Suprapubic skin (tissue), 4 donors: Measurements from ENCODE around the gene C11orf86. TPM values are rescaled to one million over a fixed set of nuclear protein-coding genes. Genes with fewer than 3 reads are reported as not detected.
"Not testable (repeated sequence)": the region's sequence is repeated elsewhere in the genome, so short reads cannot be mapped to it uniquely, and the experiment has no call there.

Experiments
- DNase-seq, 2 donors: peaks; one replicate each; pipeline ENCODE4 v3.0.0-alpha.2; 2019; ENCODE audit warnings: low spot score in 2 of 2
- H3K27ac ChIP-seq: fragments of 200-600 bp; sonication (generic); one replicate; pipeline ENCODE4 v1.5.1; 2019
- H3K27me3 ChIP-seq: fragments of 200-600 bp; sonication (generic); one replicate; pipeline ENCODE4 v1.5.1; 2019
- H3K36me3 ChIP-seq: fragments of 200-600 bp; sonication (generic); one replicate; pipeline ENCODE4 v1.5.1; 2019
- H3K4me1 ChIP-seq: fragments of 200-600 bp; sonication (generic); one replicate; pipeline ENCODE4 v1.5.1; 2019
- H3K4me3 ChIP-seq: fragments of 200-600 bp; sonication (generic); one replicate; pipeline ENCODE4 v1.5.1; 2019; ENCODE audit warnings: mild to moderate bottlenecking
- H3K9me3 ChIP-seq: fragments of 200-600 bp; sonication (generic); one replicate; pipeline ENCODE4 v1.5.1; 2019
- CTCF ChIP-seq, 2 donors: fragments of 200-600 bp in 1 of 2; fragments of 450-650 bp in 1 of 2; sonication (generic) in 1 of 2; IDR thresholded peaks; one replicate each; pipeline ENCODE4 v1.5.1; 2016 to 2019; ENCODE audit warnings: antibody characterized with exemption in 2 of 2, mild to moderate bottlenecking in 1 of 2, moderate library complexity in 1 of 2
- EP300 ChIP-seq: sonication (generic); formaldehyde crosslinking; IDR thresholded peaks from one replicate; pipeline ENCODE4 v1.6.1; 2017; ENCODE audit warnings: antibody characterized with exemption
- POLR2A ChIP-seq, 2 donors: fragments of 450-650 bp; IDR thresholded peaks; one replicate each; pipeline ENCODE4 v1.6.1; 2017; ENCODE audit warnings: antibody characterized with exemption in 2 of 2, mild to moderate bottlenecking in 2 of 2, moderate library complexity in 2 of 2
- POLR2AphosphoS5 ChIP-seq, 3 donors: sonication (generic); formaldehyde crosslinking; IDR thresholded peaks; one replicate each; pipeline ENCODE4 v1.6.1; 2017; ENCODE audit warnings: antibody characterized with exemption in 3 of 3
- WGBS: methylation state at CpG from one replicate; pipeline ENCODE4 v1.1.5; 2018; 5-methylcytosine and 5-hydroxymethylcytosine counted together
- total RNA-seq, 4 donors: library from RNA; depleted of rRNA; stranded (reverse); fragments of >200 nt; gene quantifications; one replicate each; pipeline ENCODE4 v1.1.0, GENCODE V29; 2016

Gene C11orf86
- total RNA-seq, 4 donors from 2014 or later = not detected

GRCh38 chr11:66987158-66987620, 12.1 kb downstream of the C11orf86 start:
- H3K4me1 ChIP-seq = peaks cover 10% of the 10 kb centered on the region
- no peaks in the 10 kb centered on the region for H3K36me3 ChIP-seq
- DNase-seq = no peak
- no peaks in the 10 kb centered on the region for H3K9me3 ChIP-seq
- no peak overlapping the region for H3K27ac ChIP-seq
- H3K27me3 ChIP-seq = no peaks in the 10 kb centered on the region
- no peak overlapping the region for H3K4me3 ChIP-seq
- no peak for TF ChIP-seq CTCF (IDR thresholded peaks at IDR 0.05)
- no peak for TF ChIP-seq POLR2AphosphoS5 (IDR thresholded peaks at IDR 0.05)
- TF ChIP-seq EP300 = no peak
- TF ChIP-seq POLR2A (IDR thresholded peaks at IDR 0.05) = no peak
- WGBS = 82% methylated on average over 6 of the region's 6 CpGs

GRCh38 chr11:66987924-66988637, 13.0 kb downstream of the C11orf86 start:
- Histone ChIP-seq H3K27ac (no peak overlapping the region), H3K4me1 (peaks cover 9% of the 10 kb centered on the region), H3K36me3 (no peaks in the 10 kb centered on the region), H3K9me3 (no peaks in the 10 kb centered on the region), H3K4me3 (no peak overlapping the region), H3K27me3 (no peaks in the 10 kb centered on the region)
- no peak for DNase-seq
- TF ChIP-seq CTCF (IDR thresholded peaks at IDR 0.05) (no peak), EP300 (no peak), POLR2AphosphoS5 (IDR thresholded peaks at IDR 0.05) (no peak), POLR2A (IDR thresholded peaks at IDR 0.05) (no peak)
- WGBS = 90% methylated on average over 13 of the region's 13 CpGs

- not testable (repeated sequence) for H3K4me3 ChIP-seq
Measured at GRCh38 chr11:66988741-66989140, 13.6 kb downstream of the C11orf86 start.

GRCh38 chr11:66989360-66989759, 14.3 kb downstream of the C11orf86 start:
- not testable (repeated sequence) for H3K27me3 ChIP-seq, H3K36me3 ChIP-seq, H3K4me3 ChIP-seq, H3K27ac ChIP-seq, DNase-seq, H3K9me3 ChIP-seq, H3K4me1 ChIP-seq
- WGBS = 87% methylated on average over 9 of the region's 9 CpGs

More at GRCh38 chr11:66988741-66989140, 13.6 kb downstream of the C11orf86 start:
- not testable (repeated sequence) for H3K9me3 ChIP-seq, H3K27ac ChIP-seq, DNase-seq, H3K36me3 ChIP-seq, H3K4me1 ChIP-seq, H3K27me3 ChIP-seq
- no CpG with 5 or more reads among the region's 28 CpGs for WGBS

- no peak overlapping the region for H3K27ac ChIP-seq
- H3K36me3 ChIP-seq = no peaks in the 10 kb centered on the region
- no peak for DNase-seq
- 79% methylated on average over 2 of the region's 2 CpGs for WGBS
- TF ChIP-seq EP300 (no peak), CTCF (IDR thresholded peaks at IDR 0.05) (no peak), POLR2A (IDR thresholded peaks at IDR 0.05) (no peak), POLR2AphosphoS5 (IDR thresholded peaks at IDR 0.05) (no peak)
- no peaks in the 10 kb centered on the region for H3K9me3 ChIP-seq
- no peaks in the 10 kb centered on the region for H3K4me1 ChIP-seq
- no peaks in the 10 kb centered on the region for H3K27me3 ChIP-seq
- no peak overlapping the region for H3K4me3 ChIP-seq
Measured at GRCh38 chr11:66992041-66992440, 16.9 kb downstream of the C11orf86 start.

GRCh38 chr11:66996609-66997273, 21.6 kb downstream of the C11orf86 start:
- Histone ChIP-seq H3K4me3 (no peak overlapping the region), H3K27me3 (no peaks in the 10 kb centered on the region), H3K36me3 (no peaks in the 10 kb centered on the region), H3K4me1 (no peaks in the 10 kb centered on the region), H3K27ac (no peak overlapping the region), H3K9me3 (no peaks in the 10 kb centered on the region)
- WGBS = 76% methylated on average over 8 of the region's 8 CpGs
- TF ChIP-seq EP300 (no peak), POLR2A (IDR thresholded peaks at IDR 0.05) (no peak), CTCF (IDR thresholded peaks at IDR 0.05) (no peak), POLR2AphosphoS5 (IDR thresholded peaks at IDR 0.05) (no peak)
- DNase-seq = no peak
